Measurements from ENCODE around the gene ZC3H4. TPM values are rescaled to one million over a fixed set of nuclear protein-coding genes. Genes with fewer than 3 reads are reported as not detected.

Gene ZC3H4
- total and polyA plus RNA-seq, 9 donors: 10.7 to 58.2 (median 45.5) TPM

GRCh38 chr19:47049307-47049700, 64.3 kb downstream of the ZC3H4 start:
- intact Hi-C loops (cut with DNase I): no loop called here
- H3K27me3 ChIP-seq: no peaks in the 10 kb centered on the region
- no peak overlapping the region for H3K27ac ChIP-seq
- no peak for TF ChIP-seq CTCF (IDR thresholded peaks at IDR 0.05)
- no peak for TF ChIP-seq EP300 (IDR thresholded peaks at IDR 0.05)
- no peak for TF ChIP-seq POLR2A (IDR thresholded peaks at IDR 0.05)
- no peaks in the 10 kb centered on the region for H3K36me3 ChIP-seq
- DNase-seq: no peak
- H3K4me3 ChIP-seq: no peak overlapping the region
- no peaks in the 10 kb centered on the region for H3K9me3 ChIP-seq
- 15 to 32% (median 31%) methylated on average over 9 of the region's 9 CpGs for WGBS, 3 donors
- H3K4me1 ChIP-seq (ENCODE audit: insufficient read depth): peaks cover 4% of the 10 kb centered on the region

- Histone ChIP-seq H3K4me1 (ENCODE audit: insufficient read depth) (peaks cover 4% of the 10 kb centered on the region), H3K4me3 (peak overlapping the region; percentile 79), H3K27me3 (no peaks in the 10 kb centered on the region), H3K27ac (peak overlapping the region in 1 of 2 donors; percentile 45), H3K36me3 (no peaks in the 10 kb centered on the region), H3K9me3 (no peaks in the 10 kb centered on the region)
- TF ChIP-seq EP300 (IDR thresholded peaks at IDR 0.05) (no peak), CTCF (IDR thresholded peaks at IDR 0.05) (no peak), POLR2A (IDR thresholded peaks at IDR 0.05) (no peak)
- peak; percentile 78 to 87 (median 84) for DNase-seq
- intact Hi-C loops (cut with DNase I): no loop called here
- 1 to 3% (median 2%) methylated on average over 35 to 42 of the region's 42 CpGs for WGBS, 3 donors
Measured at GRCh38 chr19:47047763-47048405, 65.7 kb downstream of the ZC3H4 start.

- Histone ChIP-seq H3K27ac (peak overlapping the region in 1 of 2 donors; percentile 45), H3K27me3 (no peaks in the 10 kb centered on the region), H3K9me3 (no peaks in the 10 kb centered on the region), H3K36me3 (no peaks in the 10 kb centered on the region), H3K4me3 (peak overlapping the region; percentile 79), H3K4me1 (ENCODE audit: insufficient read depth) (peaks cover 4% of the 10 kb centered on the region)
- TF ChIP-seq EP300 (IDR thresholded peaks at IDR 0.05) (no peak), CTCF (IDR thresholded peaks at IDR 0.05) (no peak), POLR2A (IDR thresholded peaks at IDR 0.05) (no peak)
- intact Hi-C loops (cut with DNase I): no loop called here
- no peak for DNase-seq
- WGBS, 3 donors: 77 to 84% (median 79%) methylated on average over 13 of the region's 13 CpGs
Measured at GRCh38 chr19:47047272-47047762, 66.3 kb downstream of the ZC3H4 start.

- Histone ChIP-seq H3K9me3 (no peaks in the 10 kb centered on the region), H3K27ac (no peak overlapping the region)
- TF ChIP-seq CTCF (IDR thresholded peaks at IDR 0.05) (no peak), EP300 (IDR thresholded peaks at IDR 0.05) (no peak), POLR2A (IDR thresholded peaks at IDR 0.05) (no peak)
Measured at GRCh38 chr19:47045867-47046470, 67.6 kb downstream of the ZC3H4 start.

More at GRCh38 chr19:47045867-47046470, 67.6 kb downstream of the ZC3H4 start:
- no peak overlapping the region for H3K4me3 ChIP-seq
- peak in 2 of 5 donors; percentile 43 to 48 for DNase-seq
- no peaks in the 10 kb centered on the region for H3K27me3 ChIP-seq
- intact Hi-C loops (cut with DNase I): no loop called here
- WGBS, 3 donors: 77 to 85% (median 82%) methylated on average over 45 of the region's 45 CpGs
- H3K4me1 ChIP-seq (ENCODE audit: insufficient read depth): peaks cover 4% of the 10 kb centered on the region
- H3K36me3 ChIP-seq: no peaks in the 10 kb centered on the region
